NK-92 (cell line): ENCODE data around the gene NLGN1.

Experiments
- DNase-seq: peaks from one replicate; lab custom pipeline; 2025; ENCODE audit not compliant: unreplicated experiment; lab: John Stamatoyannopoulos, UW

The NLGN1 gene

GRCh38 chr3:173954647-173955046 lies 557.1 kb downstream of the NLGN1 start:
- no peak for DNase-seq

- no peak for DNase-seq
These were observed 560.1 kb downstream of the NLGN1 start for GRCh38 chr3:173957646-173958045.

GRCh38 chr3:173958805-173959204 lies 561.3 kb downstream of the NLGN1 start:
- no peak for DNase-seq

GRCh38 chr3:173970281-173970680 lies 572.7 kb downstream of the NLGN1 start:
- DNase-seq: no peak

- no peak for DNase-seq
These were observed 578.7 kb downstream of the NLGN1 start for GRCh38 chr3:173976281-173976680.

- no peak for DNase-seq
These were observed 580.2 kb downstream of the NLGN1 start for GRCh38 chr3:173977747-173978146.

- DNase-seq: no peak
These were observed 585.8 kb downstream of the NLGN1 start for GRCh38 chr3:173983343-173983742.

- no peak for DNase-seq
These were observed 589.4 kb downstream of the NLGN1 start for GRCh38 chr3:173986861-173987410.

- DNase-seq: no peak
These were observed 591.4 kb downstream of the NLGN1 start for GRCh38 chr3:173988909-173989308.

- DNase-seq: no peak
These were observed 594.9 kb downstream of the NLGN1 start for GRCh38 chr3:173992416-173992815.

- DNase-seq: no peak
These were observed 595.8 kb downstream of the NLGN1 start for GRCh38 chr3:173993299-173993698.

- DNase-seq: no peak
These were observed 603.1 kb downstream of the NLGN1 start for GRCh38 chr3:174000675-174001074.

- DNase-seq: no peak
These were observed 605.0 kb downstream of the NLGN1 start for GRCh38 chr3:174002543-174002942.

GRCh38 chr3:174010907-174011306 lies 613.4 kb downstream of the NLGN1 start:
- DNase-seq: no peak

GRCh38 chr3:174016186-174016585 lies 618.6 kb downstream of the NLGN1 start:
- DNase-seq: no peak

- no peak for DNase-seq
These were observed 622.6 kb downstream of the NLGN1 start for GRCh38 chr3:174020156-174020555.

GRCh38 chr3:174023421-174023820 lies 625.9 kb downstream of the NLGN1 start:
- DNase-seq: no peak

- no peak for DNase-seq
These were observed 631.1 kb downstream of the NLGN1 start for GRCh38 chr3:174028673-174029072.

- no peak for DNase-seq
These were observed 637.9 kb downstream of the NLGN1 start for GRCh38 chr3:174035328-174035886.

- DNase-seq: no peak
These were observed 648.8 kb downstream of the NLGN1 start for GRCh38 chr3:174046311-174046710.

- DNase-seq: no peak
These were observed 651.9 kb downstream of the NLGN1 start for GRCh38 chr3:174049472-174049871.

GRCh38 chr3:174051191-174051590 lies 653.6 kb downstream of the NLGN1 start:
- DNase-seq: no peak

GRCh38 chr3:174058804-174059203 lies 661.3 kb downstream of the NLGN1 start:
- no peak for DNase-seq
